Posterior cingulate gyrus (tissue), 11 donors: Measurements from ENCODE around the gene LASP1.
A peak's percentile ranks its signal among the peaks of the same experiment; 100 is the strongest.
"Not testable (repeated sequence)": the region's sequence is repeated elsewhere in the genome, so short reads cannot be mapped to it uniquely, and the experiment has no call there.

Source experiments
- DNase-seq, 10 donors: peaks; one replicate each; pipeline versions ENCODE4 v3.0.0 to v3.0.0-alpha.2; 2020 to 2021; ENCODE audit warnings: mixed read lengths in 3 of 10
- intact Hi-C: fragments of 100-400 bp; cut with DNase I; formaldehyde crosslinking; loops from one replicate; pipeline ENCODE4 v1.15.1; 2023

LASP1 gene

GRCh38 chr17:38919316-38920078, 49.6 kb downstream of the LASP1 start:
- peak in 2 of 10 donors; percentile 39 to 70 for DNase-seq
- intact Hi-C loops: no loop called here

GRCh38 chr17:38920374-38921291, 50.8 kb downstream of the LASP1 start:
- DNase-seq: peak in 2 of 10 donors; percentile 63 to 85
- intact Hi-C loops: no loop called here

GRCh38 chr17:38921756-38922411, 52.0 kb downstream of the LASP1 start:
- peak in 2 of 10 donors; percentile 76 to 82 for DNase-seq
- intact Hi-C loops: no loop called here

- peak in 3 of 10 donors; percentile 44 to 82 (median 72) for DNase-seq
Observed at GRCh38 chr17:38922538-38923297, 52.9 kb downstream of the LASP1 start.

GRCh38 chr17:38925263-38925995, 55.6 kb downstream of the LASP1 start, which contains the start of gene LASP1NB:
Gene LASP1NB, plus strand, starts transcription at chr17:38925614.
- DNase-seq: peak; percentile 86 to 99 (median 92)
- intact Hi-C loops: no loop called here

More at GRCh38 chr17:38922538-38923297, 52.9 kb downstream of the LASP1 start:
- intact Hi-C loops: no loop called here

GRCh38 chr17:38926293-38927070, 56.6 kb downstream of the LASP1 start:
- intact Hi-C loops: no loop called here

GRCh38 chr17:38930782-38931181, 60.9 kb downstream of the LASP1 start:
- intact Hi-C loops: not testable (repeated sequence)
- DNase-seq: peak in 2 of 10 donors; percentile 20 to 43

More at GRCh38 chr17:38926293-38927070, 56.6 kb downstream of the LASP1 start:
- peak in 1 of 10 donors; percentile 69 for DNase-seq

GRCh38 chr17:38933962-38934361, 64.1 kb downstream of the LASP1 start:
- intact Hi-C loops: not testable (repeated sequence)
- DNase-seq: peak in 2 of 10 donors; percentile 26 to 45

GRCh38 chr17:38939987-38940386, 70.1 kb downstream of the LASP1 start:
- intact Hi-C loops: no loop called here
- no peak for DNase-seq

GRCh38 chr17:38940404-38940803, 70.5 kb downstream of the LASP1 start:
- no peak for DNase-seq
- intact Hi-C loops: no loop called here

- DNase-seq: no peak
Observed at GRCh38 chr17:38942696-38943334, 73.0 kb downstream of the LASP1 start.

GRCh38 chr17:38943607-38944006, 73.7 kb downstream of the LASP1 start:
- no peak for DNase-seq
- intact Hi-C loops: no loop called here

More at GRCh38 chr17:38942696-38943334, 73.0 kb downstream of the LASP1 start:
- intact Hi-C loops: no loop called here

- intact Hi-C loops: no loop called here
- no peak for DNase-seq
Observed at GRCh38 chr17:38947189-38947588, 77.3 kb downstream of the LASP1 start.

- DNase-seq, intact Hi-C loops: not testable (repeated sequence)
Observed at GRCh38 chr17:38953800-38954199, 83.9 kb downstream of the LASP1 start.

GRCh38 chr17:38958326-38958725, 88.5 kb downstream of the LASP1 start:
- DNase-seq: no peak
- intact Hi-C loops: no loop called here

- intact Hi-C loops: no loop called here
- DNase-seq: no peak
Observed at GRCh38 chr17:38958756-38959155, 88.9 kb downstream of the LASP1 start.

GRCh38 chr17:38959508-38959907, 89.7 kb downstream of the LASP1 start:
- DNase-seq: no peak
- intact Hi-C loops: no loop called here

- intact Hi-C loops: no loop called here
- no peak for DNase-seq
Observed at GRCh38 chr17:38960402-38960801, 90.5 kb downstream of the LASP1 start.
